Hematopoietic multipotent progenitor cell treated with erythropoietin and hydrocortisone succinate and interleukin-3 and kit ligand, for 6 days (in vitro differentiated cells): Measurements from ENCODE around the gene ARID5B.
A peak's percentile ranks its signal among the peaks of the same experiment; 100 is the strongest.

ENCODE experiments used
- DNase-seq: peaks from one replicate; pipeline ENCODE4 v3.0.0-alpha.2; 2015

The ARID5B gene

DNA sequence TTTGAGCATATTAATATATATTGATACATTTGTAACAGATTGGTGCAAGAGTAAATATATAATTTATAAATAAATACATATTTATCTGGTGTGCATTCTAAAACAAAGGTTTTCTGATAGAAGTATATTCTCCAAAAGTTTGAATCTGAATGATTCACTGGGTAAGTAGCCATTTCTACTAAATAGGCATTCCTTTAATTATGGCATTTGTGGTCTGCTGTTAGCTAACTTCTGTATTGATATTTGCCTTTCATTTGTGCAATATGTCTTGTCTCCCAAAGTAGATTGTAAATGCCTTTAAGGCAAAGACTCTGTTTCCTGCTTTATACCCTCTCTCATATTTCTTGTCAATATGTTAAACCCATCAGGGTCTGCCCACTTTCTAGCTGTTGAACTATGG is 11.1 kb upstream of the ARID5B start:
- no peak for DNase-seq

DNA sequence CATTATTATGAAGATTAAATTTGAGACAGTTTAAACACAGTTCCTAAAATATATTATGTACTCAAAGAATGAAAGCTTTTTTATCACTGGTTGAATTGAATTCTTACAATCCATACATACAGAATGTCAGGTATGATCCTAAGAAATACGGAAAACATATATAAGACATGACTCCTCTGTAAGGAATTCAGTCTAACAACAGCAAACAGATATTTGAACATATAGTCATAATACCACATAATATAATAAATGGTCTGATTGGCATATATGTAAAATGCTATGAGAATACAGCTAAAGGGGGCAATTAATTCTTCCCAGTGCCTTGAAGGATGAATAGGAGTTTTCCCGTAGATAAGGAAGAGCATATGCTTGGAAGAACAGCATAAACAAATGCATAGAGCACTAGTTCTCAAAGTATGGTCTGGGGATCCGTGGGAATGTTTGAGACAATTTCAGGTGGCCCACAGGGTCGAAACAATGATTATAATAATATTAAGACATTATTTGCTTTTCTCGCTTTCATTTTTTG is 10.6 kb upstream of the ARID5B start:
- DNase-seq, result no peak

DNA sequence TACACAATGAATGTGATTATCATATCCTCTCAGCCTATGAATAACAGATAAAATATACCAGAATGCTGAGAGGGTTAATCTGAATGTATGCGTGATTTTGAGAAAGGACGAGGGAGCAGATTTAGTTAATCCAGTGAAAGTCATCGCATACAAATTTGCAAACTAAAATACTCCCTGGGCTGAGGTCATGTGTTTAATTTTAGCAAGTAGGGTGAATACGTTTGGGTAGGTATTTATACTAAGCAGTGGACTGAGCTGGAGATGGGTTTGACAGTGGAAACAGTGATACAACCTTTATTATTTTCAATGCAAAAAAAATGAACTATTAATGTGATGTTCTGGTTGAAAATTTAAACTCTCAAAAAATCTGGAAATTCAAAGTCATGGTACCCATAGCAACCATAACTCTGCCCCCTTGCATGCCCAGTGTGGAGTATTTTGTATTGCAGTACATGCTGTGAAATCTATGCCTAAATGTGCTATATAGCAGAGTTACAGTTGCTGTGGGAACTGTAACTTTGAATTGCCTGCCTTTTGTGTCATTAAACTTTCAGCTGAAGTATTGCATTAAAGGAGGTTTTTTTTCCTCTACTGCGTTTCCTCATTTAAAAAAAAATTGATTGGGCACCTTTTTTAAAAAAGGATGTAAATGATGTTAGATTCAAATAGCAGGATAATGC is 9.5 kb upstream of the ARID5B start:
- DNase-seq, result no peak

DNA sequence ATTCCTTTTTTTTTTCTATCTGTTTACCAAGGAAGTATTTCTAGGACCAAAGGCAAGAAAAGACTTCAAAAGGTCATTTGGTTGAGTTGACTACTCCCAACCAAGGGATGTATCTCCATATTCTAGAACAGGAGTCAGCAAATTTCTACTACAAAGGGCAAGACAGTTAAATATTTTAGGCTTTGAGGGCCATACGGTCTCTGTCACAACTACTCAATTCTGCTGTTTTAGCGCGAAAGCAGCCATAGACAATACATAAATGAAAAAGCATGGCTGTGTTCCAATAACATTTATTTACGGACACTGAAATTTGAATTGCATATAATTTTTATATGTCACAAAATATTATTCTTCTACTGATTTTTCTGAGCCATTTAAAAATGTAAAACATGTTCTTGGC is 8.5 kb upstream of the ARID5B start:
- DNase-seq, result no peak

GRCh38 chr10:61894133-61894532 is 7.4 kb upstream of the ARID5B start:
- no peak for DNase-seq

- no peak for DNase-seq
Observed at GRCh38 chr10:61895898-61896600, 5.5 kb upstream of the ARID5B start.

DNA sequence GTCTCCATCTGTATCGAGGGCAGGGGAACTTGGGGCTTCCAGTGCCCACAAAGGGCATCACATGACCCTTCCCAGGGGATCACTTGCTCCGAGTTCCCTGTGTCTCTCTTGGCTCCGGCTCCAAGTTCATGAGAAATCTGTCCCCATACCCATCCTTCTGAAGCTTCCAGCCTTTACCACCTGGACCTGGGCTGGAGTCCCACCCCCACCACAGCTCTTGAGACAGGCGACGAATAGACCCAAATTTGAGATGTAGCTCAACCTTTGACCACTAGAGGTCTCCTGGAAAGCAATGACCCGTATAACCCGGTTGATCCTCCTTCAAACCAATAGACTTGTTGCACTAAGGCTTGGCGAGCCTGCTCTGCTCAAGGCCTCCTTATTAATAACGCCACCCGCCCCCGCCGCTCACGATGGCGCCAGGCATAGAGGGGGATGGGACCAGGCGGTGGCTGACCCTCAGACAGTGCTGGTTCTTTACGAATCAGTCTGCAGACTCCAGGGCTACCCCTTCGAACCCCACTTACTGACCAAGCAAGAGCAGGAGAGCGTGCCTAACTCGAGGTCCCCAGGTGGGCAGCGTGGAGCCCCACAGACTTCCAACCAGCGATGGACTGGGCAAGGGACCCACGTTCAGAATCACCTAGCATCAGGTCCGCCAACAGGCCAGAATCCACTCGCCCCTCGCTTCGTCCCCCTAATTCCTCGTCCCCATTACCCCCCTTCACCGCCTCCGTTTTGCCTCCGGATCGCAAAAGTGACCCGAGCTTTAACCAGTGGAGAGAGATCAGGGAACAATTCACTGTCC is 4.4 kb upstream of the ARID5B start:
- DNase-seq, result peak; percentile 95

- DNase-seq, result peak; percentile 85
Observed at GRCh38 chr10:61897671-61898434, 3.6 kb upstream of the ARID5B start.

DNA sequence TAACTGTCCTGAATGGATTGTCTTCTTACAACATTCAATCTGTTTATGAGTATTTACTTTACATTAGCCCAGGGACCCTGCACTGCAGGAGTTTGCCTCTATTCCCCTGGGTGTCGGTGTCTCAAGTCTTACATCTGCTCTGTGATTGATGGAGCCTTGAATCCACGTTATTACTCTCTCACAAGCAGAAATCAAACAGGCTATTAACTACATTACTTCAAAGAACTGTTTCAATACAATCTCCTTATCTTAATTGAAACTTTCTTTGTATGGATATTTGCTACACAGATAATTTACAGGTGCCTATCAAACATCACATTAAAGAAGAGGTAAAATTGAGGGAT is 3.1 kb upstream of the ARID5B start:
- no peak for DNase-seq

DNA sequence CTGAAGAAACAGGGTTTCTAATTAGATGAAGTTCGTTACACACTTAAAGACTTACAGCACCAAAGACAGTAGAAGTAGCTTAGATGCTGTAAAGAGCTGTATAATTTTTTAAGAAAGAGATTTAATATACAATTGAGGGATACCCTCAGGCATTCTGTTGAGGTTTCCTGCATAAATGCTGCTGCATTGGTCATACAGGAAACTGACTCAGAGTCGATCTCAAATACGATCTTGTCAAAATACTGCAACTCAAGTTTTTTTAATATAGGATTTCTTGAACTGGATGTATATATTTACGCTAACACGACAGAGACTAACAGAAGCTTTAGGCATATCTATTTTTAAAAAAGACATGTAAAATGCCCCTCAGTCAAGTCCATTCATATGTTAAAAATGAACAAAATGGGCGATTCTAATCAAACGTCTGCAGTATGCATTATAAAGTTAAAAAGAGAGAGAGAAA is 2.4 kb upstream of the ARID5B start:
- peak; percentile 42 for DNase-seq

DNA sequence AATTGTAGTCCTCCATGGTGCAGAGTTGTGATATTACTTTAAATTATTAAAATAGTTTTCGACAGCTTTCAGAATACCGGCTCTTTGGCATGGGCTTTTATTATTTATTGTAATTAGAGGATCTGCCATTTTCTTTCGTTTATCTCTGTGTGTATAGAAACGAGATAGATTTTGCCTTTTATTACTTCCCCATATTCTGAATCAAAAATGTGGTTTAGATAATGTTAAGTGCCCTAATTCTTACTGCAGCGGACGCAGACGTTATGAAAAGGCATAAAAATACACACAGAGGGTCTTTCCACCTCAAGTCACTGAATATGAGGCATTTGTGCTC is 1.9 kb upstream of the ARID5B start:
- DNase-seq, result no peak

- peak; percentile 75 for DNase-seq
Observed at GRCh38 chr10:61899997-61900828, 1.3 kb upstream of the ARID5B start.

DNA sequence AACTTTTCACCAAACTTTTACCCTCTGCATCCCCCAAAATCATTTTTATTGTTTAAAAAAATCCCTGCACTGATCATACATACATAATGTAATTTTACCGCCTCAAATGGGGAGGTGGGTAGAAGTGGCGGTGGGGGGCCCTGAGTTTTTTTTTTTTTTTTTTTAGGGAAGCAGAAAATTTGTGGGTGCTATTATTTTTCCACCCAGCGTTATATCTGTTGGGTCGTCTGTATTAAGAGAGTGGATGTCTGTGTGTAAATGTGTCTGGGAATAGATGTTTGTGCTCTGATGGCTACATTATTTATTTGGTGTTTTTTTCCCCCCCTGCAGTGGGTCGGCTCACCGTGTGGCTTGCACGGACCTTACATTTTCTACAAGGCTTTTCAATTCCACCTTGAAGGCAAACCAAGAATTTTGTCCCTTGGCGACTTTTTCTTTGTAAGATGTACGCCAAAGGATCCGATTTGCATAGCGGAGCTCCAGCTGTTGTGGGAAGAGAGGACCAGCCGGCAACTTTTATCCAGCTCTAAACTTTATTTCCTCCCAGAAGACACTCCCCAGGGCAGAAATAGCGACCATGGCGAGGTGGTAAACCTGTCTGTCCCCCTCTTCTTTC is 438 bp downstream of the ARID5B start:
- no peak for DNase-seq

DNA sequence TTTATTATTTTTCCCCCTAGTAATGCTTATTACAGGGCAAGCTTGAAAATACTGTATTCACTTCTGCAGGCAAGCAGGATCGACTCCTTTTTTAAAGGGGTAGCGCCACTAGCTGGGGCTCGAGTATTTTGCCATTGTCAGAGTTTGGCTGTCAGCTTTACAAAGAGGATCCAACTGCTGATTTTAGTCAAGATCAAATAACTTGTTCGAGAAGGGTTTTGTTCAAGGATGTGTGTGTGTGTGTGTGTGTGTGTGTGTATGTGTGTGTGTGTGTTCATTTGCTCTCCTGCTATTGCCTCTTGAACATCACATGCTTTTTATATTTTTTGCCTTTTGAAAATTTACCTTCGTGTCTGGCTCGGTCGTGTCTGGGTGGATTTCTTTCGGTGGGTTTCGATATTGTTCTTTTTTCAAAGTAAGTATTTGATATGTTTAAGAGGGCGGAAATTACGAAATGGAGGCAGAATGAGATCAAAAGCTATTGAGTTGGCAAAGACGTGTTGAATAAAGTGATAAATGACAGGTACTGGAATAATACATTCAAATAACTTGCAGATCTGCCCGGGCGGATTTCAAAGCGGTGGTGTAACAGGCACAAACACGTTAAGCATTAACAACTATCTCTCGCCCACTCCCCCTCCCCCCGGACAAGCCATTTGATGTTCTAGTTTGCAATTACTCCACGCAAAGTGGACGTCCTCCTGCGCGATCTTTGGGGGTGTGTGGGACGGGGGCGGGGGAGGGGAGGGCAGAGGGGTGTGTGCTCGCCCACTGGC is 1.1 kb downstream of the ARID5B start:
- peak; percentile 80 for DNase-seq

GRCh38 chr10:61903221-61903927 is 1.9 kb downstream of the ARID5B start:
- DNase-seq, result peak; percentile 72

DNA sequence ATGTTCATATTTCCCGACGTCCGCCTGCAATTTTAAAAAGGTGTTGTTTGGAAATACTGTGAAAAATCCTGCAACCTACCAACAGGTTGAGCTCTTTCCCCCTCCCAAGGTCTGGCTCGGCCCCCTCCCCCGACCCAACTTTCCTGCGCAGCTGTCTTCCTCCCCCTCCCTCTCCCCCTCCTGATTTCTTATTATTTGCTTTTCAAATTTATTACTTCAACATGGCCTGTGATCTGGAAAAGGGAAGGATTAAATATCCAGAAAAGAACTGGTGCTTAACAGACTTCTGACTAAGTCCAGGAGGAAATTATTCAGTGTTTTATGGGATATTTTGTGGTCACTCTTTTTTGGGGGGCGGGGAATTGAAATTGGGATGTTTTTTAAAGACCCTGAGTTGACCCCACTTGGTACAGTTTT is 2.4 kb downstream of the ARID5B start:
- no peak for DNase-seq

DNA sequence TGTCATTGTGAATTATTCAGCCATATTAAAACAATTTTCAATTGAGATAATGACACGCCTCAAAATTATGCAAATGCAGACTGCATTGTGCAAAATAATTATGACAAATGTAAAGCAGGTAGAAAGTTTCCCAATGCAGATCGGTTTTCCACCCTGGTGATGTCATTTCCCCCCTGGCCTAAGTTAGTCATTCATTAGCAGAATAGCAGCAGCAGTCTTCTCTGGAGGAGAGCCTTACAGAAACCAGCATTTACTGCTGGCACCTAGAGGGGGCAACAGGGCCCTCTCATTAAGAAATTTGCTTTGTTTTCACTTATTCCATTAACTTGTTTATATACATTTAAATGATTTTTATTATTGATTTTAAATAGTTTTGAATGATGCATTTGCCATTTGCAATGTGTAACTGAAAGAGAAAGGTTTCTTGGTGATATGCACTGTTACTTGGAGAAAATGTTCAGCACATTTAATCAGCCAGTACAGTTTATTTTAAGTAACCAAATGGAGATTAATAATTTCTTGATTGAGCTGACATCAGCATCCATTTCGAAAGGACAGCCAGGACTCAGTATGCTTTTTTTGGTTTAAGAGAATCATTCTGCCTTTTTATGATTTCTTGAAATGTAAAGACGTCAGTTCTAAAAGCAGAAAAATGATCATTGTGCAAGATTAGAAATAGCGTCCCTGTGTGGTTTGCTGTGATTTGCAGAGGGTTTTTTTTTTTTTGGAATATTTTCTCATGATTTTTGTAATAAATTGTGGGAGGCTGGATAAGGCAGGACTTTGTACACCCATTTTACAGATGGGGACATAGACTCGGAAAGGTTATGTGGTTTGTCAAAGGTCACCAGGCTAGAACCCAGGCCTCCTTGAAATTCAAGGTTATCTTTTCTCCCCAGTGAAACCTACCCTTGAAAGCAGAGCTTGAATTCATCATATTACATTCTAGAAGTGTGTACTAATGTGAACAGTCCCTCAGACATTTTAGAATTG is 3.5 kb downstream of the ARID5B start:
- DNase-seq, result peak; percentile 66

DNA sequence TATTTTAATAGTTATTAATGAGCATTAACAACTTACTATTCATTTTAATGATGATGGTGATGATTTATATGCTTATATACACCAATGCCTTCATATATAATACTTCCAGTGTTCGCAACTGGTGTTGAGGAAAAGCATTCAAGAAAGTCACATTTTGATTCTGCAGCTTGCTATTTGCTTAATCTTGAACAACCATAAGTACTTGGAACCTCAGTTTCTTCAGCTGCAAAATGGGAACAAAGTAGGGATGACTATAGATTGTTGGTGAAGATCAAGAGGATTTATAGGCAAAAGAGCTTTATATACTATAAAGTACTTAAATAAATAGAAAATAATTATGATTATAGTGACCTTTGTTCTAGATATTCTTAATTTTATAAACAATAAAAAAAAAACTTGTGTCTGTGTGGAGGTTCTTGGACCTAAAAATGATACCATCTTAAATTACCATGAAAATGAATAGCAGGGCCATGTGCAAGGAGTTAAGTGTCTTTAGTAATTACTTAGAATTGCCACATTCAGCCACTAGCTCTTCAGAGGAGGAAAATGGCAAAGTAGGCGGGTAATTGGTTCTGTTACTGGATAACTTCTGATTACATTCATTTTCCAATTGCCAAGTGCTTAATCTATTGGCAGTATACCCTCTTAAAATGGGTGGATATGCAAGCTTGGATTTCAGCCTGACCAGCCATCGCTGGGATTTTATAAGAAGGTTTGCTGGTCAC is 4.5 kb downstream of the ARID5B start:
- no peak for DNase-seq
